ENCODE measurements around the gene OTC.

The OTC gene

DNA sequence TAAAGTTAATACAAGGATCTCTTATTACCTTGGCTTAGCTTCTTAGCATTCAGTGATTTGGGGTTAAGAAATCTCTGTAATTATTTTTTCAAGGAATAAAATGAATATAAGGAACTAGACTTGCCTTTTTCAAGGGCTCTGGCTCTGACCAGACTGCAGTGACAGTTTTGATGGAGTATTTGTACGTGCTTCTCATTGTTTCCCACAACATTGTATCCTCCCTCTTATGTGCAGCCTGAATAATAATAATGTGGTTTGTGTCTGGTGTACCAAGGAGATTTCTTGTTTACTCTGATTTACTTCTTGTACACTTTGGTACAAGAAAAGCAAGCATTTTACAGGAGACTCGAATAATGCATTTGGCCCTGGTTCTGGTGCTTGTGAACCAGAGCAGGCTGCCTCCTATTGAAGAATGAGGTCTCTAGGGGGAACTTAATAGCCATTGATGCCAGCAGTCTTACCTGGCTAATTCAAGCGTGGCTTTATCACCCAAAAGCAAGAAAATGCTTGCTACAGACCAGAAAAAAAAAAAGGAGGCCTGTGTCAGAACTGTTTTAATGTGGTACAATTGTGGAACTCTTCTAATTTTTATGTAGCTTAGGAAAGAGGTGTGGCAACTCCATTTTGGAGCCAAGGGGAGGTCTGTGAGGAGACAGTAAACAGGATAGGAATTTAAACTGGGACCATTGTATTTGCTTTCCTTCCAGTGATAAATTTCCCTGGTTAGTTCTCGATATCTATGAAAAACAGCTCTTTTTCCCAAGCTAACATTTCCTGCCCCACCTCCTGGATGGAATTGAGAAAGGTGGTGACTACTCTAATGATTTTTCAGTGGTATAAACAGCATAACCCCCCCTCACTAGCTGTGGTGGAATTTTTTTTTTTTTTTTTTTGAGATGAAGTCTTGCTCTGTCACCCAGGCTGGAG lies 5.6 kb downstream of the OTC start:
- no peak for DNase-seq

DNA sequence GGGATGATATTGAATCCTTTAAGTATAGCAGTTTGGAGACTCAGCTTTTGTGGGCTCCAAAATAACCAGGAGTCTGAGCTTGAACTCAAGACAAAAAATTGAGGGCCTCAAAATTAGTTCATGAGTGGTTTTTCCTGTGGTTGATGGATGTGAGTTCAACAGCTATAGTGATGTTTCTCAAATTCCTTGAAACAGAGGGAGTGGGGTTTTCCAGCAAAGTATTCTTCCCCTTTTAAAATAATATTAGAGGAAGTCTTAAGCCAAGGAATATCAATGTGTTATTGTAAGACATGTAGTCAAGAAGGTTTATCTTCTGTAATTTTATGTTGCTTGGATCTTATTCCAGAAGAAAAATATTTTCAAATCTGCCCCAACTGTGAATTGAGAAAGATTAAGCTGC lies 10.6 kb downstream of the OTC start:
- DNase-seq: no peak

DNA sequence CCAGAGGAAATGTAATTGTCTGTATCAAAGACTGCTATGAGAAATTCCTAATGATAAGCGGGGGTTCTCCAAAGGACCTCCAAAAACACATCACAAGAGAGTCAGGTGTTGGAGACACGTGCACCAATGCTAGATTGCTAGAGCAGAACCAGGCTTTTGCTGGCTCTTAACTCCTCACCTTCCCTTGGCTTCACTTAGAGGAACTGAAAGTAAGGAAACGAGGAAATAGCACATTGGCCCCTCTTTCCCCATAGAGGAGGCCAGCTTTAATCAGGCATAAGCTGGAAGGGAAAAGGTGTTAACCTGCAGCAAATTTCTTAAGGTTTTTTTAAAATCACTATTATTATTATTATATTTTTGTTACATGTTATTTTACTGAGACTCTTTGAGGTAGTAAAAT lies 13.6 kb downstream of the OTC start:
- no peak for DNase-seq

DNA sequence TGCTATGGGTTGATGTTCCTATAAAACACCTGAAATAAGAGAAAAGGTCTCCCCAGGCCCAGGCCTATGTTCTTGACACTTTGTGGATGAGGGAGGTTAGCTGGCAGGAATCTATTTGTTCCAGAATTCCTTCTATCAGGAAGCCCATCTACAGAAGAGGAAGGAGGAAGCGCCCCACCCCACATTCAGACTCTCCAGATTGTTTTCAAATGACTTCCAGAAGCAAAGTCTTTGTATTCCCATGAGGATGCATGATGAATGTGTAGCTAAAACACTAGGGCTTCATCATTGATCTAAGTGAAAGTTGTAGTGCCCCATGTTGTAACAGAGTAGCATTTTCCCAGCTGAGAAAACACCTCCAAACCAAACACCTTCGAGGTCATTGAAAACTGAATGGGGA lies 16.4 kb downstream of the OTC start:
- DNase-seq: no peak

DNA sequence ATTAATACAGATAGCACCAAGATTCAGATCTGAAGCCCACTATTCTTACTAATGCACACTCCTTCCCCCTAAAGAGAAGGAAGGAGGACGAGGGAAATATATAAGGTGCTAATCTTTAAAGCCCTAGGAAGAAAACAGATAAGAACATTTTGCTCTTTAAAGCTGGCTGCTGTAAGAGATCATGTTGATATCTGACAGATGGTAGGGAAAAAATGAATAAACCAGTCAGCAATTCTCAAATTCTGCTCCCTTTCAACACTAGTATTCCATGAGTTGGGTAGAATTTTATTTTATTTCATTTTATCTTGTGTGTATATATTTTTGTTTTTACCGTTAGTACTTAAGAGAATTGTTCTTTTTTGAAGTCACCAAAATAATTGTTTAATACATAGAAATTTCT lies 19.2 kb downstream of the OTC start:
- no peak for DNase-seq

DNA sequence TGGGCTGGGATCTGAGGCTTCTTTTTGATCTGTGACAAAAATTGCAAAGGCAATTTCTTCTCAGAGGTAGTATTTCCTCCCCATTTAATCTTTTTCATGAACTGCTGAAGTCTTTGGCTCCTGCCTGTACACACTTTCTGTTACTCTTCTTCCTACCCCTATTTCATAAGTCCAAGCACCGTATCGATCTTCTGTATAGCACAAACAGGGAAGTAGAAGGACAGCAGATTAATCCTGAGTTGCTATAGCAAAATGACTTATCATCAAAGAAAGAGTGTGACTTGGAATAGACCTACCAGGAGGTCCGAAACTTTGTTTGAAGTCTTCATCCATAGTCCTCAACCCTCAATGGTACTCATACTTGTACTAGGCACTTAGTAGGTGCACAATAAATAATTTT lies 22.0 kb downstream of the OTC start:
- DNase-seq: no peak

DNA sequence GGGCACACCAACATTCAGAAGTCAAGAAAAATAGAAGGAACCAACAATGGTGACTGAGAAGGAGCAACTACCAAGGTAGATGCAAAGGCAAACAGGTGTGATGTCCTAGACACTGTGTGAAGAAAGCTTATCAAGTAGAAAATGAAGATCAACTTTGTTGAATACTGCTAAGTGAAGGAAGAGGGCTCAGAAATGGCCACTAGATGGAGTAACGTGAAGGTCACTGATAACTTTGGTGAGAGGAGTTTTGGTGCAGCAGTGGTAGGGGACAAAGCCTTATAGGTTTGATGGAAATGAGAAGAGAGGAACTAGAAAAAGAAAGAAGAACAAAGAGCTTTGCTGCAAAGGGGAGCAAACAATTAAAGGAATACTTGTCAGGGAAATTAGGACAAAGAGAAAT lies 23.5 kb downstream of the OTC start:
- no peak for DNase-seq

DNA sequence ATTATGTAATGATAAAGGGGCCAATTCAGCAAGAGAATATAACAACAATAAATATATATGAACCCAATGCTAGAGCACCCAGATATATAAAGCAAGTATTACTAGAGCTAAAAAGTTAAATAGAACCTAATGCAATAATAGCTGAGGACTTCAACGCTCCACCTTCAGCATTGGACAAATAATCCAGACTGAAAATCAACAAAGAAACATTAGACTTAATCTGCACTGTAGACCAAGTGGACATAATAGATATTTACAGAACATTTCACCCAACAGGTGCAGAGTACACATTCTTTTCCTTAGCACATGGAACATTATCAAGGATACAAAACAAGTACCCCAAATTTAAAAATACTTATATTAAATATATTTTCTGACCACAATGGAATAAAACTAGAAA lies 24.3 kb downstream of the OTC start:
- DNase-seq: no peak

DNA sequence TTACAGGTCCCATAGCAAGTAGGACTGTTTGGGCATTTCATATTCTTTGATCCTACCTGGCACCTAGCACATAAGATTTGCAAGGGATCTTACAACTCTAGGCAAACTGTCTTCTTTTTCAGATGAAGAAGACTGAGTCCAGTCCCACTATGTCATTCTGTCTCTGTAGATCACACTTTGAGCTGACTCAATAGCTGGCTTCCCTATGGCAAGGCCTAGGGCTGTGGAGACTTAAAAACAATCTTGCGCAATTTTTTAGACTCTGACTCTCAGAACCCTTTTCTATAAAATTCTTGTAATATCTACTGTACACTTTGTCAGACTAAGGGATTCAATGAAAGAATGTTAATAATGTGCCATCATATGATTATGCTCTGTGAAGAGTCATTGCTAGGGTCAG lies 26.7 kb downstream of the OTC start:
- no peak for DNase-seq

DNA sequence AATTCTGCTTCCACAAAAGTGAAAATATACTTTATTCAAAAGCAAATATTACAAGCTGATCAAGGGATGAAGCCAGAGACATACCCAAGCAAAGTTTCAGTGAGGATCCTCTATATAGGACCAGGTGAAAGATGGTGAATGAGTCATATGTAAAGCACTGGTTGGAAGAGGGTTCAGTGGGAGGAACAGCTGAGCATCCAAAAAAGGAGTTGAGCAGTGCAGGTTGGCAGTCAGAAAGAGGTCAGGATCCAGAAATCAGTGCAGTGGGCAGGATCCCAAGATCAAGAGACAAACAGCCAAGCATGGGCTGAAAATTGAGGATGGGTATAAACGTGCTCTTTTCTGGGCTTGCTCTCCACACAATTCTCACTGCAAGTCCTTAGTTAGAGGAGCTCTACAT lies 30.3 kb downstream of the OTC start:
- DNase-seq: no peak

DNA sequence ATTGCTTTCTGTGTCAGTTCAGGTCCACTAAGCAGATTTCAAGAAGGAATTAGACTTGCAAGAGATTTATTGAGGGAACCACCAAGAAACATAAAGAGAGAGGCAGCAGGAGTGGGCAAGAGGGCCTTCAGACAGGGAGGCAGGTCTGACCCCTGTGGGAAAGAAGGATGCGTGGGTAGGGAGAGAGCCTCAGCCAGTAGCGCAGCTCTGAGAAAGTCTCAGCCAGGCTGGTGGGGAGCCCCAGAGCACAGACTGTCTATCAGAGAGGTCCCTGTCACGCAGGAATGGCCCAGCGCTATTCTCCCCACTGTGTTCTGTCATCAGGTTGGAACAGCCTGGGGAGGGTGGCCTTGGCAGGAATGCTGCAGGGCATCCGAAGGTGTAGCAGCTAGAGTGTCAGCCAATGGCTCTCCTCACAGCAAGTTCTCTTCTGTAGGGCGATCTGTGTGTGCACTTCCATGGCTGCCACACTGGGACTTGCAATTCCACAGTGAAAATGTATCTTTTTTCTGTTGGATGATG lies 48.0 kb downstream of the OTC start:
- no peak for DNase-seq

DNA sequence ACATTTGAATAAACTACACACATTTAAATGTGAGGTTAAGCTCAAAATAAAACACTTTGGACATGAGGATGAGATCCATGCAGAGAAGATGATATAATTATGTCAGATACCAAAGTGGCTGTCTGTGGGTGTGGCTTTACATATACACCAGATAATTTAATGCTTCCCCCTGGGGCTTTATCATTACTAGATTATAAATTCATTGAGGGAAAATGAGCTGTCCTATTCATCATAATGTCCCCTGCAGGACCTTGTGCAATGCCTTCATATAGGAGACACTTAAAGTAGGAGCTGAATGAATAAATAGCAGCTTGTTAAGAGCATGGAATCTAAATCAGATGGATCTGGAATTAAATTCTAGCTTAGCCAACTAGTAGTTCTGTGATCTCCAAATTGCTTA lies 49.7 kb downstream of the OTC start:
- DNase-seq: no peak

DNA sequence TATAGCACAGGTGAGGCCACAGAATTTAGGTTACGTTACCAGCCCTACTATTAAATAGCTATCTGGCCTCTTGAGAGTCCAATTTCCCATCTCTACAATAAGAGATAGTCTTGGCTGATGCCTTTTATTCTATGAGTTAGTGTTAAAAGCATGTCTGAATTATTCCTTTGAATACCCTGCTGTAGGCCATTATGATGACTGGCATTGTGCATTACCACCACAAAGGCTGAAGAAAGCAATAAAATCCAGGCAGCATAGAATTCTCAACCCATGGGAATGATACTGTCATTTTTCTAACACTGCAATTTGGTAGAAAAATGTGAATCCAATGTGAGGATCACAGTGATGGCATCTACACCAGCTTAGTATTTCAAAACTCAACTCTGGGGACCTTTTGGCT lies 51.4 kb downstream of the OTC start:
- DNase-seq: no peak

DNA sequence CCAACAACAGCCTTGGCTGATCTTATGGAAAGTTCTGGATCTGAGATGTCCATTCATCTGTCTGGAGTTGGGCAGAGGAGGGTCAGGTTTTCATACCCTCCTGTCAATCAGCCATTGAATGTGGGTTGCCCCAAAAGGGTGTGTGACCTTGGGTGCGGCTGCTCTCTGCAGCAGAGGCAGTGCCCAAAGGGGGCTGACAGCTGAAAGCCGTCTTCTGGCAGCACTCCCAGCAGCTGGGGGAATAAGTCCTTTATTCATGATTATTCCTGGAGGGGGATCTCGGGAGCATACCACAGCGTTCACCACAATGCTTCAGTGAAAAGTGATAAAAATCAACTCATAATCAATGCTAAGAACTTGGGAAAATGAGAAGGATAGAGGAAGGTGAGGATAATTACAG lies 54.7 kb downstream of the OTC start:
- DNase-seq: no peak

DNA sequence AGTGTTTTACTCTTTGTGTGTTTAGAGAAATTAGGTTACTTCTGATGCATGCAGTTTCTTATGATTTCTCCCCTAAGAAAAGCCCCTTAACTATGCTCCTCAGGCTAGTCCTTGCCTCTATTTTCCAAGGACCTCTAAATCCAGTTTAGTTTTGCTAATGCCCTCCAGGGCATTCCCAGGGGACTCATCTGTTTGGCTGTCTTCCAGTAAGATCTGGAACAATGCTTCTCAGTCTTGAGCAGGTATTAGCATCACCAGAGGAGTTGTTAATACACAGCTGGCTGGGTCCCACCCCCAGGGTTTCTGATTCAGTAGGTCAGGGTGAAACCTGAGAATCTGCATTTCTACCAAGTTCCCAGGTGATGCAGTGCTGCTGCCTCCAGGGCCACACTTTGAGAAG lies 56.9 kb downstream of the OTC start:
- DNase-seq: no peak

DNA sequence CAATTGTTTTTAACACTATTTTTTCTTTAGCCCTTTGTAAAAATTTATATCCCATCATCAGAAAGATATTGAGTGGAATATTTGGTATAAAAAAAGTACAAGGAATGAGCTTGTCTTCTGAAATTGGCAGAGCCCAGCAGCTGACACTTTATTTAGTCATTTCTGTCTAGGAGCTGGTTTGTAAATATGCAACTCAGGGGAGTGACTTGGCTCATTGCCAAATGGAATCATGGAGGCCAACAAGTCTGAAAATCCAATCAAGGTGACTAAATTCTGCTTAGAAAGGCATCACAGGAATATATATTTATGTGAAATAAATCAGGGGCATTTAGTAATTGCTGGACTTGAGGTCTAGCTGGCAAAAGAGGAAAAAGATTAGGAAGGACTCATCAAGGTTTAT lies 74.4 kb downstream of the OTC start:
- no peak for DNase-seq

DNA sequence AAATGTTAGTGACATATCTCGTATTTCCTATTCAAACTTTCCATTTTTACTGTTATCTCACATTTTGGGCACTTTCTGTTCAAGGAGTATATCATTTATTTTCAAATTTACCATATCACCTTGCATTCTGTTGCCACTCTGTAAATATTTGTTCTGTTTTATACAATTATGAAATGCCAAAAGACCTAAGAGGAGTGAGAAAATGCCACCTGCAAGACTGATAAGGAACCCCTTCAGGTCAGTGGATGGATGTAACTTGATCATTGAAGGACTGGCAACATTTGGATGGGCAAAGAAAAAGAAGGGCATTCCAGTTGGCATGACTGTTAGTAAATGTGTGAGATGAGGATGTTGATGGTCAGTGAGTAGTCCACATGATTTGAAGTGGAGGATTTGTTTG lies 79.1 kb downstream of the OTC start:
- no peak for DNase-seq

DNA sequence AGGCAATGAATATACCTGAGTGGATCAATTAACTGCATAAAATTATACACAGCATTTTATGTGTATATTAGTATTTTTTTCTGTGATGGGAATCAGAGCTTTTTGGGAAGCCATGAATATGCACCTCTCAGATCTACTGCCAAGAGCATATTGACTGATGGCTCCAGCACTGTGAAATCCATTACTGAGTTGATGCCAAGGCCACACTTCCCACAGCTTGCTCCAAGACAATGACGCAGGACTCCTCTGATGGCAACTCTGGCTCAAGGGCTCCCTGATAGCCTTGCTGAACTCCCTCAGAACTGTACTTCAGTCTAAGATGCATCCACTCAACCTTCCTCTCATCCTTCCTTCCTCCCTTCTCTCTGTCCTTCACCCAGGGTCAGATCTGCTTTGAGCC lies 82.7 kb downstream of the OTC start:
- DNase-seq: no peak

DNA sequence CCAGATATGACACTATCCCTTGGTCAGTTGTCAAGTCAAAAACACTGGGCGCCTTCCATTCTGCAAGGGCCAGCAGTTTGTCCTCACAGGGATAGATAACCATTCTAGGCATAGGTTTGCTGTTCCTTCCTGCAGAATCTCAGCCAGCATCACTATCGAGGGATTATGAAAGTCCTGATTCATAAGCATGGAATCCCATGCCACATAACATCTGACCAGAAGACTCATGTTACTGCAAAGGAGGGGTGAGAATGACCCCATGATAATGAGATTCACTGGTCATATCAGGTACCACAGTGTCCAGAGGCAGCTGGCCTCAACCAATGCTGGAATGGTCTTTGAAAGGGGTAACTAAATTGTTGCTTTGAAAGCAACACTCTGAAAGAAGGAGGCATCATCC lies 84.7 kb downstream of the OTC start:
- no peak for DNase-seq

DNA sequence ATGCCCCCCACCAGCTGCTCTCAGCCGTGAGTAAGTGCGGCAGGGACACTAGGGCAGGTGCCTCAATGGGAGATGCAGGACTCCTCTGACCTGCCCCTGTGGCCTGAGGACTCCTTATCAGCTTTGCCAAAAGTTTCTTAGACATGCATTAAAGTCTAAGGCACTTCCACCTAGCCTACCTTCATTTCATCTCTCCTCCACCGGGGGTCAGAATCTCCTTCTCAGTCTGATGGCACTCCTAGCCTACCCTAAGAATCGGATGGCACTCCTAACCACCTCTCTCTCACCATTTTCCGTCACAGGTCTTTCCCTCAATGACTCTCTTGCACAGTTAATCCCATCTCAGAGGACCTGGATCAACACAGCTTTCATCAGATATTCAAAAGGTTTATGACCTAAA lies 85.9 kb downstream of the OTC start:
- no peak for DNase-seq

DNA sequence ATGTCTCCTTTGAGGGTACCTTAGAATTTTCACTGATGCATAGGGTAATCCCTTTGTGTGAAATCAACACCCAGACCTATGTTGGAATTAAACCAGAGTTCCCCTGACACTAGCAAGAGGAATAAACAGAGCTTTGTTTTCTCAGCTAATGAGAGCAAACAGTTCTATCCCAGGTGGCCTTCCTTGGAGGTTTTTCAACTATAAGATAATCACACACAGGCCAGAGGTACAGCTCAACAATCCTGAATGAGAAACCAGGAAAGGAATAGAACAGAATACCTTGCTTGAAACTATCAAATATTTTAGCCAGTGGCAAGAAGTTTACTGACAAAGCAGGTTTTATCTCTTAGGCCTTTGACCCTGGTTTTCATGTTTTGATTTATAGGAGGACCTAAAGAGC lies 100.2 kb downstream of the OTC start:
- no peak for DNase-seq

DNA sequence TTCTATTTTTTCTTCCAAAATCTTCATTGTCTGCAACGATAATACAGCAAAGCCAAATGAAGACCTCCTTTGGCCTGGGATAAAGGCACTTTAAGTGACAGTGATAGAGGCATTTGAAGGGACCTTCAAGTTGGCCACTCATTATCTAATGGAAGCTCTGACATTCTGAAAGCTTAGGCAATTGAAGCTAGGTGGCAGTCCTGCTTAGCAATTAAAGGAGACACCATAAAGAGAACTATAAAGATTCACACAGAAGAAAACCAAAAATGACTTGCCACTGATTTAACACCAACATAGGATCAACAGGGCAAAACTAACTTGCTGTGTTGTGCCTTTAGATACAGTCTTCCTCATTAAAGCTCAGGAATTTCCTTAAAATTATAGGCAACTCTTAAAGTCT lies 105.7 kb downstream of the OTC start:
- peak in 1 of 2 donors; percentile 52 for DNase-seq

DNA sequence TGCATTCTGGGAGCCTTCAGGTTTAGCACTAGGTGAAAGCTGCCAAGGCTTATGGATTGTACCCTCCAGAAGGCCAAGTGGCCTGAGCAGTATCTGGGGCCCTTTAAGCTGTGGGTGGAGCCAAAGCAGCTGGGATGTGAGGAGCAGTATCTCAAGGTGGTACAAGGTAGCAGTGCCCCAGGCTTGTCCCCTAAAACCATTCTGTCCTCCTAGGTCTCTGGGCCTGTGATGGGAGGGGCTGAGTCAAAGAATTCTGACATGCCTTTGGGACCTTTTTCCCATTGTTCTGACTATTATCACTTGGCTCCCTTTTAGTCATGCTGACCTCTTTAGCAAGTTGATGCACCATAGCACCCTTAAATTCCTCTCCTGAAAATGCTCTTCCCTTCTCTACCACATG lies 109.9 kb downstream of the OTC start:
- DNase-seq: no peak

DNA sequence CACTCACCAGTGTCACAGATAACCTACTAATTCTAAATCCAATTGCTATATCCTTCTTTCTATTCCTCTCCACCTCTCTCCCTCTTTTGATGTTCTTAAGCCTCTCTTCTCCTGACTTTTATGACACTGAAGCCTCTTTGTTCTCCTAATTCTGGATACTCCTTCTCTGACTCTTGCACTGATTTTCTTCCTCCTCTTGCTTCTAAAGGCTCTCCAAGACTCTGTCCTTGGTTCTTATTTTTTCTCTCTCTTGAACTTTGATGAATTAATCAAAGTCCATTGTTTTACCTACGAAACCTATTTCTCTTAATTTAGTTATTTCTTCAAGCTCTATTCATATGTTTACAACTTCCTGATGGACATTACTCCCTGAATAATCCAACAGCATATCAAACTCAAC lies 113.3 kb downstream of the OTC start:
- DNase-seq: no peak

DNA sequence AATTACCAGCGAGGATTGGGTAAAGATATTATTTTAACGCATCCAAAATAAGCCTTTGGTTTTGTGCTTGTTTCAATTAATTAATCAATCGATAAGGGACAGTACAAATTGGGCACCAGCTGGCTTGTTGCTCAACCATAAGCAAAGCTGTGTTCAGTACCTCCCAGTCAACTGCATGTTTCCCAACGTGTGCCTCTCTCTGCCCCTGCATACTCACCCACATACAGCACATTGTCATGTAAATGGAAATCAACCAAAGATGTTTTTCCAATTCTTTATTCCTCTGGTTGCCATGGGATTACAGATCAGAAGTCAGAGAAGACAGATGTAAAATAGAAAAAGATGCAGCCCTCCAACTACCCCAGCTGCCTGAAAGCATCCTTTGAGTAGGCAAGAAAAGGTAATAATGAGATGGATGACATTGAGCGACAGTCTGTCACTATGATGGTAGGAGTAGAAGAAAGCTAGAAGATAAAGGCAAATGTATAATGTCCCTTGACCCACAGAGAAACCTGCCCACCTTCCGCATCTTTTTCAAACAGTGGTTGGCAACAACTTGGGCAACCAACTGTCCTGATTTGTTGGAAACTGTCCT lies 116.3 kb downstream of the OTC start:
- DNase-seq: no peak
